Neural crest cell (in vitro differentiated cells): ENCODE measurements around the gene DCTN1. TPM values are rescaled to one million over a fixed set of nuclear protein-coding genes. Genes with fewer than 3 reads are reported as not detected.

Experiments used
- DNase-seq: peaks from one replicate; pipeline ENCODE4 v3.0.0; 2021; ENCODE audit warnings: low read depth, mixed read lengths, low spot score
- H3K27ac Mint-ChIP-seq: one replicate; pipeline ENCODE4 v1.8.0; 2021; ENCODE audit warnings: mild to moderate bottlenecking, mixed read lengths; ENCODE audit not compliant: unreplicated experiment
- H3K27me3 Mint-ChIP-seq: 2 replicates; pipeline ENCODE4 v1.8.0; 2021; ENCODE audit warnings: low read depth, mild to moderate bottlenecking, mixed read lengths
- H3K36me3 Mint-ChIP-seq: 2 replicates; pipeline ENCODE4 v1.8.0; 2021; ENCODE audit warnings: low read depth, mild to moderate bottlenecking, mixed read lengths
- H3K4me1 Mint-ChIP-seq: 2 replicates; pipeline ENCODE4 v1.8.0; 2021; ENCODE audit warnings: mixed read lengths
- H3K4me3 Mint-ChIP-seq: one replicate; pipeline ENCODE4 v1.8.0; 2021; ENCODE audit warnings: mild to moderate bottlenecking, mixed read lengths
- H3K9me3 Mint-ChIP-seq: 2 replicates; pipeline ENCODE4 v1.8.0; 2021; ENCODE audit warnings: mixed read lengths
- CTCF ChIP-seq: fragments of 200-600 bp; sonication (generic); conservative IDR thresholded peaks from 2 replicates; pipeline ENCODE4 v1.5.0; 2021; ENCODE audit warnings: antibody characterized with exemption, mild to moderate bottlenecking
- total RNA-seq: library from RNA; stranded (reverse); gene quantifications from 2 replicates; pipeline ENCODE4 v1.2.1, GENCODE V29; 2021

DCTN1 gene
- total RNA-seq, 1 donor from 2014 or later: 202 TPM

GRCh38 chr2:74325815-74326214, 54.3 kb downstream of the DCTN1 start:
- H3K27ac Mint-ChIP-seq: no peak overlapping the region
- peaks cover 16% of the 10 kb centered on the region for H3K4me1 Mint-ChIP-seq
- H3K4me3 Mint-ChIP-seq: no peak overlapping the region
- H3K9me3 Mint-ChIP-seq: no peaks in the 10 kb centered on the region
- no peak for DNase-seq
- TF ChIP-seq CTCF: no peak
- peaks cover 7% of the 10 kb centered on the region for H3K27me3 Mint-ChIP-seq
- no peaks in the 10 kb centered on the region for H3K36me3 Mint-ChIP-seq

GRCh38 chr2:74321737-74322136, 58.4 kb downstream of the DCTN1 start:
- Mint-ChIP-seq H3K27ac (no peak overlapping the region), H3K9me3 (no peaks in the 10 kb centered on the region), H3K4me1 (peaks cover 4% of the 10 kb centered on the region), H3K27me3 (peaks cover 10% of the 10 kb centered on the region), H3K36me3 (no peaks in the 10 kb centered on the region), H3K4me3 (no peak overlapping the region)
- DNase-seq: no peak
- no peak for TF ChIP-seq CTCF

- Mint-ChIP-seq H3K27me3 (peaks cover 3% of the 10 kb centered on the region), H3K4me3 (no peak overlapping the region), H3K27ac (no peak overlapping the region), H3K9me3 (no peaks in the 10 kb centered on the region), H3K4me1 (peaks cover 5% of the 10 kb centered on the region), H3K36me3 (peaks cover 3% of the 10 kb centered on the region)
- no peak for DNase-seq
- no peak for TF ChIP-seq CTCF
These were observed 62.4 kb downstream of the DCTN1 start for GRCh38 chr2:74317701-74318100.

- no peak for TF ChIP-seq CTCF
- no peak for DNase-seq
These were observed 63.4 kb downstream of the DCTN1 start for GRCh38 chr2:74316627-74317295.

GRCh38 chr2:74314107-74314506, 66.0 kb downstream of the DCTN1 start:
- Mint-ChIP-seq H3K4me1 (peaks cover 5% of the 10 kb centered on the region), H3K27me3 (no peaks in the 10 kb centered on the region), H3K36me3 (peaks cover 6% of the 10 kb centered on the region), H3K4me3 (no peak overlapping the region), H3K9me3 (peaks cover 2% of the 10 kb centered on the region), H3K27ac (no peak overlapping the region)
- no peak for DNase-seq
- TF ChIP-seq CTCF: no peak

More at GRCh38 chr2:74316627-74317295, 63.4 kb downstream of the DCTN1 start:
- Mint-ChIP-seq H3K4me1 (peaks cover 5% of the 10 kb centered on the region), H3K27ac (no peak overlapping the region), H3K4me3 (no peak overlapping the region), H3K9me3 (no peaks in the 10 kb centered on the region), H3K36me3 (peaks cover 6% of the 10 kb centered on the region), H3K27me3 (peaks cover 3% of the 10 kb centered on the region)
